GM12878 (cell line): Measurements from ENCODE around the gene THSD4. TPM values are rescaled to one million over a fixed set of nuclear protein-coding genes. Genes with fewer than 3 reads are reported as not detected.

ENCODE experiments used
- ATAC-seq: fragments of 200-7000 bp; cut with Tn5 transposase; 3 replicates; pipeline ENCODE4 v1.9.1; 2020; ENCODE audit warnings: mild to moderate bottlenecking, moderate library complexity
- BruUV-seq: library from RNA; stranded (reverse); fragments of 400-500 nt; replicated peaks from 2 replicates; lab custom pipeline; 2021; lab: Mats Ljungman, UMichigan
- CTCF ChIA-PET: fragments of 300-600 bp; sonication (Branson Sonifier 250); formaldehyde crosslinking; extraction: SDS; loops from one replicate; lab custom pipeline; 2021; ENCODE audit warnings: inconsistent platforms; lab: Yijun Ruan, JAX
- POLR2A ChIA-PET: fragments of 350-600 bp; formaldehyde crosslinking; extraction: SDS; loops from one replicate; lab custom pipeline; 2021; ENCODE audit warnings: inconsistent platforms; lab: Charles Lee
- RAD21 ChIA-PET: fragments of 300-600 bp; sonication (Branson Sonifier 250); formaldehyde crosslinking; loops from one replicate; lab custom pipeline; 2023; ENCODE audit warnings: antibody characterized with exemption; ENCODE audit not compliant: unreplicated experiment; lab: Charles Lee
- SMC1A ChIA-PET: fragments of 300-600 bp; sonication (Branson Sonifier 250); formaldehyde crosslinking; loops from one replicate; lab custom pipeline; 2023; ENCODE audit not compliant: unreplicated experiment, uncharacterized antibody; lab: Charles Lee
- DNase-seq: peaks from one replicate; pipeline ENCODE4 v3.0.0-alpha.2; 2011; ENCODE audit warnings: low read depth, low spot score
- FAIRE-seq: peaks from 3 replicates; lab custom pipeline; 2011; peaks lifted over from hg19 to GRCh38; lab: Jason Lieb, UNC
- H2AFZ ChIP-seq: 2 replicates; pipeline ENCODE4 v1.6.0; 2011; ENCODE audit warnings: low read depth, low read length, control low read depth; ENCODE audit not compliant: control insufficient read depth
- H3K27ac ChIP-seq: 2 replicates; pipeline ENCODE4 v1.5.1; 2011; ENCODE audit warnings: control low read depth; ENCODE audit not compliant: control insufficient read depth, insufficient read depth
- H3K27me3 ChIP-seq, 2 experiments: replicated peaks in 1 of 2; 2 replicates each; pipeline versions ENCODE4 v1.6.0 to v1.6.1; 2011; ENCODE audit warnings: low read length in 1 of 2; ENCODE audit not compliant: control insufficient read depth in 2 of 2, insufficient read depth in 2 of 2
- H3K36me3 ChIP-seq, 2 experiments: 2 replicates each; pipeline ENCODE4 v1.5.1; 2011; ENCODE audit warnings: low read length in 1 of 2; ENCODE audit not compliant: control insufficient read depth in 2 of 2, insufficient read depth in 2 of 2
- H3K4me1 ChIP-seq: 2 replicates; pipeline ENCODE4 v1.6.1; 2011; ENCODE audit warnings: mild to moderate bottlenecking, low read length, moderate library complexity, mixed read lengths; ENCODE audit not compliant: control insufficient read depth, insufficient read depth
- H3K4me2 ChIP-seq: 2 replicates; pipeline ENCODE4 v1.6.0; 2011; ENCODE audit warnings: control low read depth; ENCODE audit not compliant: control insufficient read depth, insufficient read depth
- H3K4me3 ChIP-seq: fragments of 200-600 bp; sonication (generic); 2 replicates; pipeline ENCODE4 v1.5.1; 2016
- H3K79me2 ChIP-seq: 2 replicates; pipeline ENCODE4 v1.6.0; 2011; ENCODE audit warnings: low read length; ENCODE audit not compliant: control insufficient read depth, insufficient read depth
- H3K9ac ChIP-seq: 2 replicates; pipeline ENCODE4 v1.8.0; 2011; ENCODE audit warnings: low read length, control low read depth, mixed read lengths; ENCODE audit not compliant: control insufficient read depth, insufficient read depth
- H3K9me3 ChIP-seq: replicated peaks from 3 replicates; pipeline ENCODE4 v1.5.1; 2011; ENCODE audit warnings: mild to moderate bottlenecking, low read length; ENCODE audit not compliant: control insufficient read depth, insufficient read depth
- H4K20me1 ChIP-seq: 2 replicates; pipeline ENCODE4 v1.6.0; 2011; ENCODE audit not compliant: control insufficient read depth, insufficient read depth
- BCL3 ChIP-seq: IDR thresholded peaks from 2 replicates; pipeline ENCODE4 v1.6.1; 2011; ENCODE audit warnings: borderline replicate concordance, low read depth, mild to moderate bottlenecking, moderate library complexity, low read length; ENCODE audit not compliant: insufficient read depth, poor library complexity, severe bottlenecking
- CBFB ChIP-seq: IDR thresholded peaks from 2 replicates; pipeline ENCODE4 v1.6.1; 2016; ENCODE audit warnings: antibody characterized with exemption, low read depth
- CHD2 ChIP-seq: IDR thresholded peaks from 2 replicates; pipeline ENCODE4 v1.6.1; 2011; ENCODE audit warnings: low read depth, low read length, improper control_type of control experiment, borderline replicate concordance
- DPF2 ChIP-seq: fragments of 450-650 bp; IDR thresholded peaks from 2 replicates; pipeline ENCODE4 v1.6.1; 2017; ENCODE audit warnings: mild to moderate bottlenecking
- E2F4 ChIP-seq: IDR thresholded peaks from 2 replicates; pipeline ENCODE4 v1.6.1; 2012; ENCODE audit warnings: low read depth, low read length, improper control_type of control experiment
- KLF5 ChIP-seq: fragments of 450-650 bp; IDR thresholded peaks from 2 replicates; pipeline ENCODE4 v1.6.1; 2014; ENCODE audit warnings: mild to moderate bottlenecking; ENCODE audit not compliant: partially characterized antibody
- MEF2A ChIP-seq: IDR thresholded peaks from 2 replicates; pipeline ENCODE4 v1.6.1; 2011; ENCODE audit warnings: low read depth, mild to moderate bottlenecking, low read length, moderate library complexity; ENCODE audit not compliant: insufficient read depth
- MTA3 ChIP-seq: IDR thresholded peaks from 2 replicates; pipeline ENCODE4 v1.6.1; 2012; ENCODE audit warnings: low read length, inconsistent platforms, borderline replicate concordance
- SMARCA5 ChIP-seq: fragments of 450-650 bp; IDR thresholded peaks from 2 replicates; pipeline ENCODE4 v1.6.1; 2017; ENCODE audit warnings: mild to moderate bottlenecking
- SPI1 ChIP-seq: IDR thresholded peaks from 2 replicates; pipeline ENCODE4 v1.6.1; 2011; ENCODE audit warnings: low read depth, mild to moderate bottlenecking, low read length, moderate library complexity, borderline replicate concordance; ENCODE audit not compliant: insufficient read depth
- STAT1 ChIP-seq: fragments of 450-650 bp; conservative IDR thresholded peaks from 2 replicates; pipeline ENCODE4 v1.6.1; 2014; ENCODE audit warnings: antibody characterized with exemption, mild to moderate bottlenecking
- ZNF622 ChIP-seq: fragments of 450-650 bp; IDR thresholded peaks from 2 replicates; pipeline ENCODE4 v1.6.1; 2017; ENCODE audit warnings: mild to moderate bottlenecking, inconsistent platforms
- ZZZ3 ChIP-seq: IDR thresholded peaks from 2 replicates; pipeline ENCODE4 v1.6.1; 2011; ENCODE audit warnings: low read depth; ENCODE audit not compliant: control insufficient read depth, insufficient read length
- WGBS: methylation state at CpG from one replicate; pipeline ENCODE4 v1.1.6; 2016; ENCODE audit warnings: low lambda C conversion rate; ENCODE audit not compliant: insufficient replicate concordance, insufficient coverage; ENCODE audit errors: missing lambda C conversion rate; 5-methylcytosine and 5-hydroxymethylcytosine counted together
- in situ Hi-C: fragments of 300-500 bp; cut with MboI; formaldehyde crosslinking; loops from 9 replicates; pipeline ENCODE4 v1.14.3; 2018; ENCODE audit warnings: mixed read lengths
- intact Hi-C: fragments of 100-400 bp; cut with micrococcal nuclease; formaldehyde crosslinking; loops from one replicate; pipeline ENCODE4 v1.14.2; 2022; ENCODE audit not compliant: unreplicated experiment
- polyA plus RNA-seq, 11 experiments: library from polyadenylated mRNA; depleted of rRNA in 4 of 11; unstranded in 6 of 11; stranded (reverse) in 5 of 11; fragments of >200 nt; fragmentation: Nextera tagmentation in 4 of 11; fragmentation: Illumina TruSeq in 1 of 11; extraction: Ambion mirVana in 4 of 11; extraction: Trizol in 1 of 11; gene quantifications; 1 replicate in 1 of 11; 2 replicates in 10 of 11; pipeline versions ENCODE4 v1.2.1 to v1.2.3, GENCODE V29; 2011 to 2016; ENCODE audit warnings: inconsistent platforms in 2 of 11, missing spikeins in 2 of 11, low read depth in 1 of 11
- total RNA-seq, 4 experiments: library from RNA; depleted of rRNA in 3 of 4; stranded (reverse); fragments of >200 nt in 3 of 4; fragmentation: Illumina TruSeq in 1 of 4; extraction: Trizol in 1 of 4; gene quantifications; 2 replicates each; pipeline versions ENCODE4 v1.2.1 to v1.2.3, GENCODE V29; 2013 to 2021

THSD4 gene
- total and polyA plus RNA-seq, 10 of the 15 experiments (the other 5 are each of a cell fraction or from before 2014, with no cell fraction given), result 0.04 to 0.13 (median 0.05) TPM; not detected in 7

- ChIA-PET SMC1A (no interaction called here), POLR2A (interaction anchor here (0.6 kb wide), 1 partner anchor 1063 kb away, joined by 3 read pairs; the partner anchor contains the start of gene PKM), CTCF (no interaction called here), RAD21 (interaction anchor here (1.1 kb wide), 1 partner anchor 240 kb away, joined by 3 read pairs; no protein-coding TSS in a partner anchor)
- Histone ChIP-seq H4K20me1 (no peaks in the 10 kb centered on the region), H3K9me3 (no peaks in the 10 kb centered on the region), H2AFZ (no peak overlapping the region), H3K79me2 (no peaks in the 10 kb centered on the region), H3K4me1 (no peaks in the 10 kb centered on the region), H3K36me3 (no peaks in the 10 kb centered on the region), H3K4me3 (no peak overlapping the region), H3K4me2 (no peak overlapping the region), H3K27me3 (peaks cover 0 to 2% of the 10 kb centered on the region in 2 experiments; a peak in 1 of 4 replicates), H3K9ac (no peak overlapping the region), H3K27ac (no peak overlapping the region)
- BruUV-seq, result no TSS peak
- in situ Hi-C loops, result no loop called here
- TF ChIP-seq E2F4, result no peak
- TF ChIP-seq SMARCA5, result no peak
- no peak for TF ChIP-seq STAT1
- TF ChIP-seq KLF5, result no peak
- TF ChIP-seq CHD2, result no peak
- no peak for TF ChIP-seq ZNF622
- no peak for TF ChIP-seq MTA3
- no peak for TF ChIP-seq BCL3
- TF ChIP-seq ZZZ3, result no peak
- TF ChIP-seq CBFB, result no peak
- no peak for TF ChIP-seq SPI1
- no peak for TF ChIP-seq MEF2A
- TF ChIP-seq DPF2, result no peak
- 16% methylated on average over 3 of the region's 3 CpGs for WGBS
- DNase-seq (no peak), ATAC-seq (no peak), FAIRE-seq (no peak)
- intact Hi-C loops, result no loop called here
Observed at GRCh38 chr15:71167445-71168165, 52.3 kb downstream of the THSD4 start.
